Small intestine (tissue), 7 donors: ENCODE data around the gene NR0B2. TPM values are rescaled to one million over a fixed set of nuclear protein-coding genes. Genes with fewer than 3 reads are reported as not detected.
"Not testable (repeated sequence)": the region's sequence is repeated elsewhere in the genome, so short reads cannot be mapped to it uniquely, and the experiment has no call there.

ENCODE experiments used
- DNase-seq, 2 donors: peaks; one replicate each; pipeline versions ENCODE4 v3.0.0 to v3.0.0-alpha.2; 2013
- FAIRE-seq: peaks from 2 replicates; lab custom pipeline; 2012; peaks lifted over from hg19 to GRCh38; lab: Jason Lieb, UNC
- H3K27ac ChIP-seq, 3 donors: one replicate each; pipeline ENCODE4 v1.5.1; 2013; ENCODE audit warnings: low read length in 2 of 3, mild to moderate bottlenecking in 2 of 3, control low read depth in 1 of 3, inconsistent platforms in 1 of 3, low read depth in 1 of 3, moderate library complexity in 1 of 3
- H3K27me3 ChIP-seq, 3 donors: one replicate each; pipeline ENCODE4 v1.6.1; 2013; ENCODE audit warnings: low read length in 3 of 3, inconsistent platforms in 1 of 3; ENCODE audit not compliant: control insufficient read depth in 3 of 3, insufficient read depth in 3 of 3
- H3K36me3 ChIP-seq, 3 donors: one replicate each; pipeline ENCODE4 v1.6.1; 2013; ENCODE audit warnings: low read length in 3 of 3, inconsistent platforms in 1 of 3, low read depth in 1 of 3, mild to moderate bottlenecking in 1 of 3, moderate library complexity in 1 of 3; ENCODE audit not compliant: control insufficient read depth in 3 of 3, insufficient read depth in 2 of 3
- H3K4me1 ChIP-seq, 3 donors: one replicate each; pipeline ENCODE4 v1.6.1; 2013; ENCODE audit warnings: low read length in 2 of 3, inconsistent platforms in 1 of 3, low read depth in 1 of 3, mild to moderate bottlenecking in 1 of 3, moderate library complexity in 1 of 3; ENCODE audit not compliant: control insufficient read depth in 3 of 3, insufficient read depth in 2 of 3
- H3K4me3 ChIP-seq, 3 donors: one replicate each; pipeline ENCODE4 v1.5.1; 2013; ENCODE audit warnings: low read length in 3 of 3, control low read depth in 1 of 3, inconsistent platforms in 1 of 3, low read depth in 1 of 3, mild to moderate bottlenecking in 1 of 3, moderate library complexity in 1 of 3
- H3K9me3 ChIP-seq, 2 donors: one replicate each; pipeline ENCODE4 v1.6.1; 2013; ENCODE audit warnings: low read depth in 1 of 2, low read length in 1 of 2; ENCODE audit not compliant: control insufficient read depth in 2 of 2, insufficient read depth in 1 of 2
- WGBS, 3 donors: extraction: QIAGEN DNeasy Blood & Tissue Kit; methylation state at CpG; one replicate each; pipeline ENCODE4 v1.1.7; 2013; 5-methylcytosine and 5-hydroxymethylcytosine counted together
- polyA plus RNA-seq, 4 donors: library from polyadenylated mRNA; stranded (reverse) in 3 of 4; unstranded in 1 of 4; fragments of 200-250 nt in 3 of 4; fragments of 120-200 nt in 1 of 4; gene quantifications; one replicate each; pipeline versions ENCODE4 v1.2.1 to v1.2.3, GENCODE V29; 2013
- donor health status: healthy with polysubstance abuse.
- donor health status: control.
- donor health status: control.
- donor health status: Bipolar disorder and iron deficiency.
- donor health status: healthy.

The NR0B2 gene
- polyA plus RNA-seq, 4 donors, result 54.9 to 443 (median 216) TPM

GRCh38 chr1:26953374-26953773, 39.6 kb upstream of the NR0B2 start:
- FAIRE-seq, result no peak
- peaks cover 0 to 21% (median 0%) of the 10 kb centered on the region in 3 donors for H3K4me1 ChIP-seq

GRCh38 chr1:26951821-26952497, 38.2 kb upstream of the NR0B2 start:
- 77 to 86% (median 81%) methylated on average over 24 of the region's 24 CpGs for WGBS, 3 donors
- peak in 1 of 2 donors; percentile 33 for DNase-seq
- H3K27ac ChIP-seq, result no peak overlapping the region
- peaks cover 0 to 24% (median 0%) of the 10 kb centered on the region in 3 donors for H3K4me1 ChIP-seq
- no peak overlapping the region for H3K4me3 ChIP-seq
- FAIRE-seq, result no peak
- H3K36me3 ChIP-seq, result peaks cover 0 to 66% (median 4%) of the 10 kb centered on the region in 3 donors
- no peaks in the 10 kb centered on the region for H3K9me3 ChIP-seq
- no peaks in the 10 kb centered on the region for H3K27me3 ChIP-seq

More at GRCh38 chr1:26953374-26953773, 39.6 kb upstream of the NR0B2 start:
- 97 to 99% (median 97%) methylated on average over 5 of the region's 5 CpGs for WGBS, 3 donors
- DNase-seq, result no peak
- Histone ChIP-seq H3K4me3 (no peak overlapping the region), H3K27ac (no peak overlapping the region), H3K27me3 (no peaks in the 10 kb centered on the region), H3K36me3 (peaks cover 0 to 56% (median 2%) of the 10 kb centered on the region in 3 donors), H3K9me3 (no peaks in the 10 kb centered on the region)

GRCh38 chr1:26951216-26951615, 37.4 kb upstream of the NR0B2 start:
- Histone ChIP-seq H3K4me3 (no peak overlapping the region), H3K27ac (peak overlapping the region in 1 of 3 donors; percentile 46), H3K27me3 (no peaks in the 10 kb centered on the region), H3K4me1 (peaks cover 0 to 32% (median 0%) of the 10 kb centered on the region in 3 donors), H3K36me3 (peaks cover 1 to 72% (median 4%) of the 10 kb centered on the region in 3 donors), H3K9me3 (no peaks in the 10 kb centered on the region)
- 95 to 96% (median 96%) methylated on average over 14 of the region's 14 CpGs for WGBS, 3 donors
- DNase-seq, result no peak
- no peak for FAIRE-seq

- peak overlapping the region in 1 of 3 donors; percentile 66 for H3K27ac ChIP-seq
- FAIRE-seq (no peak), DNase-seq (peak in 1 of 2 donors; percentile 59)
- no peak overlapping the region for H3K4me3 ChIP-seq
- H3K36me3 ChIP-seq, result peaks cover 4 to 78% (median 7%) of the 10 kb centered on the region in 3 donors
- H3K27me3 ChIP-seq, result no peaks in the 10 kb centered on the region
- H3K4me1 ChIP-seq, result peaks cover 0 to 38% (median 0%) of the 10 kb centered on the region in 3 donors
- WGBS, 3 donors, result 53 to 60% (median 54%) methylated on average over 8 of the region's 8 CpGs
- no peaks in the 10 kb centered on the region for H3K9me3 ChIP-seq
Measured at GRCh38 chr1:26950602-26951001, 36.8 kb upstream of the NR0B2 start.

- DNase-seq, result peak; percentile 24 to 54
- Histone ChIP-seq H3K4me3 (no peak overlapping the region), H3K4me1 (peaks cover 0 to 43% (median 0%) of the 10 kb centered on the region in 3 donors), H3K36me3 (peaks cover 4 to 85% (median 13%) of the 10 kb centered on the region in 3 donors), H3K27me3 (no peaks in the 10 kb centered on the region), H3K9me3 (no peaks in the 10 kb centered on the region), H3K27ac (peak overlapping the region in 1 of 3 donors; percentile 66)
- WGBS, 3 donors, result 15 to 45% (median 20%) methylated on average over 3 of the region's 3 CpGs
- no peak for FAIRE-seq
Measured at GRCh38 chr1:26949926-26950319, 36.1 kb upstream of the NR0B2 start.

GRCh38 chr1:26949266-26949925, 35.6 kb upstream of the NR0B2 start:
- 78 to 100% (median 94%) methylated on average over 1 of the region's 1 CpG for WGBS, 3 donors
- peaks cover 4 to 88% (median 13%) of the 10 kb centered on the region in 3 donors for H3K36me3 ChIP-seq
- no peak for FAIRE-seq

GRCh38 chr1:26948725-26949057, 34.9 kb upstream of the NR0B2 start:
- not testable (repeated sequence) for H3K27me3 ChIP-seq, DNase-seq, FAIRE-seq, H3K9me3 ChIP-seq, H3K27ac ChIP-seq, H3K4me3 ChIP-seq
- peaks cover 0 to 50% (median 0%) of the 10 kb centered on the region in 3 donors for H3K4me1 ChIP-seq
- WGBS, 3 donors, result 86 to 91% (median 87%) methylated on average over 16 of the region's 16 CpGs
- H3K36me3 ChIP-seq, result peaks cover 5 to 90% (median 13%) of the 10 kb centered on the region in 3 donors

More at GRCh38 chr1:26949266-26949925, 35.6 kb upstream of the NR0B2 start:
- DNase-seq, result no peak
- H3K4me3 ChIP-seq, result no peak overlapping the region
- no peaks in the 10 kb centered on the region for H3K27me3 ChIP-seq
- H3K27ac ChIP-seq, result peak overlapping the region in 1 of 3 donors; percentile 66
- peaks cover 0 to 47% (median 0%) of the 10 kb centered on the region in 3 donors for H3K4me1 ChIP-seq
- H3K9me3 ChIP-seq, result no peaks in the 10 kb centered on the region

GRCh38 chr1:26946270-26946669, 32.5 kb upstream of the NR0B2 start:
- WGBS, 3 donors, result 22 to 67% (median 37%) methylated on average over 4 of the region's 4 CpGs
- Histone ChIP-seq H3K27ac (peak overlapping the region; percentile 65 to 78 (median 73)), H3K4me1 (peaks cover 0 to 47% (median 0%) of the 10 kb centered on the region in 3 donors), H3K36me3 (peaks cover 14 to 96% (median 24%) of the 10 kb centered on the region in 3 donors), H3K27me3 (no peaks in the 10 kb centered on the region), H3K9me3 (no peaks in the 10 kb centered on the region), H3K4me3 (no peak overlapping the region)
- FAIRE-seq (no peak), DNase-seq (peak; percentile 62 to 66)
